SK-N-SH (cell line): ENCODE data around the gene MORN5. TPM values are rescaled to one million over a fixed set of nuclear protein-coding genes. Genes with fewer than 3 reads are reported as not detected.

ENCODE experiments used
- CTCF ChIA-PET: fragments of 300-600, 350-600 bp; formaldehyde crosslinking; extraction: SDS; loops from one replicate; lab custom pipeline; 2021; lab: Yijun Ruan, JAX
- POLR2A ChIA-PET: fragments of 350-600 bp; sonication (Branson Sonifier 250); formaldehyde crosslinking; extraction: SDS; loops from one replicate; lab custom pipeline; 2020; ENCODE audit warnings: antibody characterized with exemption, inconsistent platforms; lab: Yijun Ruan, JAX
- DNase-seq: peaks from one replicate; pipeline ENCODE4 v3.0.0; 2012
- H2AFZ ChIP-seq: fragments of 200-600 bp; sonication (generic); 2 replicates; pipeline ENCODE4 v1.8.1; 2016; ENCODE audit warnings: antibody characterized with exemption, mild to moderate bottlenecking, low read depth
- H3F3A ChIP-seq: fragments of 200-600 bp; sonication (generic); replicated peaks from 2 replicates; pipeline ENCODE3; 2016; ENCODE audit warnings: antibody characterized with exemption, mild to moderate bottlenecking; ENCODE audit not compliant: insufficient read depth
- H3K27ac ChIP-seq, 2 experiments: fragments of 200-500 bp in 1 of 2; fragments of 200-600 bp in 1 of 2; sonication (Bioruptor generic) in 1 of 2; sonication (generic), shearing (Covaris generic) in 1 of 2; 2 replicates each; pipeline versions ENCODE4 v1.5.1 to v1.6.1; 2014 to 2016; ENCODE audit warnings: low read depth in 2 of 2, inconsistent platforms in 1 of 2, low read length in 1 of 2, mild to moderate bottlenecking in 1 of 2, mixed read lengths in 1 of 2
- H3K27me3 ChIP-seq: fragments of 200-600 bp; sonication (generic), shearing (Covaris generic); 2 replicates; pipeline ENCODE4 v1.6.1; 2016; ENCODE audit warnings: mixed run types; ENCODE audit not compliant: insufficient read depth
- H3K36me3 ChIP-seq, 2 experiments: fragments of 200-500 bp in 1 of 2; fragments of 200-600 bp in 1 of 2; sonication (Bioruptor generic) in 1 of 2; sonication (generic) in 1 of 2; replicated peaks in 1 of 2; 2 replicates each; pipeline versions ENCODE3 to v1.5.1; 2014 to 2016; ENCODE audit warnings: low read length in 1 of 2, mild to moderate bottlenecking in 1 of 2; ENCODE audit not compliant: insufficient read depth in 2 of 2, control insufficient read depth in 1 of 2
- H3K4me1 ChIP-seq, 2 experiments: fragments of 200-500 bp in 1 of 2; fragments of 200-600 bp in 1 of 2; sonication (Bioruptor generic) in 1 of 2; sonication (generic), shearing (Covaris generic) in 1 of 2; 2 replicates each; pipeline versions ENCODE4 v1.5.1 to v1.6.1; 2014 to 2016; ENCODE audit warnings: low read depth in 1 of 2, low read length in 1 of 2, mixed run types in 1 of 2; ENCODE audit not compliant: insufficient read depth in 2 of 2, control insufficient read depth in 1 of 2
- H3K4me2 ChIP-seq: fragments of 200-600 bp; sonication (generic), shearing (Covaris generic); 2 replicates; pipeline ENCODE4 v1.6.1; 2017; ENCODE audit warnings: mixed run types
- H3K4me3 ChIP-seq, 2 experiments: fragments of 200-500 bp in 1 of 2; fragments of 200-600 bp in 1 of 2; sonication (Bioruptor generic) in 1 of 2; sonication (generic), shearing (Covaris generic) in 1 of 2; 2 replicates each; pipeline versions ENCODE4 v1.5.1 to v1.8.1; 2014 to 2016; ENCODE audit warnings: low read depth in 2 of 2, inconsistent platforms in 1 of 2, low read length in 1 of 2, mild to moderate bottlenecking in 1 of 2, mixed read lengths in 1 of 2, moderate library complexity in 1 of 2
- H3K79me2 ChIP-seq: fragments of 200-600 bp; sonication (generic); 2 replicates; pipeline ENCODE4 v1.8.1; 2017; ENCODE audit warnings: mild to moderate bottlenecking; ENCODE audit not compliant: insufficient read depth
- H3K9ac ChIP-seq: fragments of 200-600 bp; sonication (generic); 2 replicates; pipeline ENCODE4 v1.6.1; 2017; ENCODE audit warnings: mixed run types
- H3K9me2 ChIP-seq: fragments of 200-600 bp; sonication (generic); 2 replicates; pipeline ENCODE4 v1.6.1; 2017; ENCODE audit warnings: mixed run types
- H3K9me3 ChIP-seq: fragments of 200-600 bp; sonication (generic); 2 replicates; pipeline ENCODE4 v1.6.1; 2017; ENCODE audit warnings: mixed run types, mild to moderate bottlenecking, moderate library complexity
- H4K20me1 ChIP-seq: fragments of 200-600 bp; sonication (generic); 2 replicates; pipeline ENCODE4 v1.6.1; 2017; ENCODE audit warnings: mild to moderate bottlenecking, mixed run types; ENCODE audit not compliant: insufficient read depth
- CHD2 ChIP-seq: fragments of 150-350 bp; IDR thresholded peaks from 2 replicates; pipeline ENCODE4 v1.6.1; 2018; ENCODE audit warnings: low read length; ENCODE audit not compliant: partially characterized antibody
- ELF1 ChIP-seq: IDR thresholded peaks from 2 replicates; pipeline ENCODE4 v1.4.0; 2012
- EP300 ChIP-seq, 2 experiments: IDR thresholded peaks; 2 replicates each; pipeline versions ENCODE4 v1.4.0 to v1.6.1; 2012; ENCODE audit warnings: borderline replicate concordance in 1 of 2, low read depth in 1 of 2, low read length in 1 of 2
- EZH2phosphoT487 ChIP-seq: fragments of 200-600 bp; sonication (generic); IDR thresholded peaks from 2 replicates; pipeline ENCODE4 v1.6.1; 2017; ENCODE audit warnings: low read depth, mixed run types, mild to moderate bottlenecking, antibody characterized with exemption, moderate library complexity, borderline replicate concordance
- FOSL2 ChIP-seq: IDR thresholded peaks from 2 replicates; pipeline ENCODE4 v1.4.0; 2012; ENCODE audit warnings: low read depth, mild to moderate bottlenecking, moderate library complexity, borderline replicate concordance
- FOXM1 ChIP-seq: IDR thresholded peaks from 2 replicates; pipeline ENCODE4 v1.4.0; 2012; ENCODE audit warnings: low read depth, mild to moderate bottlenecking
- GABPA ChIP-seq: IDR thresholded peaks from 2 replicates; pipeline ENCODE4 v1.4.0; 2012; ENCODE audit warnings: low read depth, mild to moderate bottlenecking
- GATA2 ChIP-seq: sonication (generic); formaldehyde crosslinking; IDR thresholded peaks from 2 replicates; pipeline ENCODE4 v1.5.0; 2020; ENCODE audit warnings: mild to moderate bottlenecking, missing genetic modification reagents
- IRF3 ChIP-seq: fragments of 150-350 bp; IDR thresholded peaks from 2 replicates; pipeline ENCODE4 v1.6.1; 2016; ENCODE audit warnings: mild to moderate bottlenecking, low read depth, low read length
- NFIC ChIP-seq: IDR thresholded peaks from 2 replicates; pipeline ENCODE4 v1.4.0; 2012; ENCODE audit warnings: borderline replicate concordance
- POLR2AphosphoS5 ChIP-seq: IDR thresholded peaks from 2 replicates; pipeline ENCODE4 v1.6.1; 2012; ENCODE audit warnings: low read depth, low read length
- RCOR1 ChIP-seq: fragments of 150-350 bp; IDR thresholded peaks from 2 replicates; pipeline ENCODE4 v1.6.1; 2017; ENCODE audit warnings: antibody characterized with exemption, low read length
- RXRA ChIP-seq: IDR thresholded peaks from 2 replicates; pipeline ENCODE4 v1.4.0; 2012; ENCODE audit warnings: low read depth, mild to moderate bottlenecking, borderline replicate concordance
- SMC3 ChIP-seq: IDR thresholded peaks from 2 replicates; pipeline ENCODE4 v1.6.1; 2012; ENCODE audit warnings: low read depth, low read length, improper control_type of control experiment
- TAF1 ChIP-seq: IDR thresholded peaks from 2 replicates; pipeline ENCODE4 v1.6.1; 2012; ENCODE audit warnings: low read depth, mild to moderate bottlenecking, low read length, moderate library complexity, borderline replicate concordance
- TEAD4 ChIP-seq: IDR thresholded peaks from 2 replicates; pipeline ENCODE4 v1.4.0; 2012; ENCODE audit warnings: mild to moderate bottlenecking, borderline replicate concordance; ENCODE audit not compliant: insufficient read depth
- USF2 ChIP-seq: fragments of 150-350 bp; IDR thresholded peaks from 2 replicates; pipeline ENCODE4 v1.6.1; 2017; ENCODE audit warnings: antibody characterized with exemption, low read length, low read depth, borderline replicate concordance
- WGBS: methylation state at CpG from one replicate; pipeline ENCODE4 v1.1.6; 2017; ENCODE audit warnings: low lambda C conversion rate; 5-methylcytosine and 5-hydroxymethylcytosine counted together
- polyA plus RNA-seq, 3 experiments: library from polyadenylated mRNA; depleted of rRNA; stranded (reverse); fragments of >200 nt; gene quantifications; 2 replicates each; pipeline ENCODE4 v1.2.3, GENCODE V29; 2012
- TF ChIP-seq, protein P1 (sequence below): IDR thresholded peaks from 2 replicates; pipeline ENCODE4 v1.4.0; 2012; ENCODE audit warnings: low read depth, borderline replicate concordance
- TF ChIP-seq, protein P2 (sequence below): fragments of 200-600 bp; sonication (generic); IDR thresholded peaks from 2 replicates; pipeline ENCODE4 v1.6.1; 2017; ENCODE audit warnings: antibody characterized with exemption, mild to moderate bottlenecking, moderate library complexity

Gene MORN5
- polyA plus RNA-seq, 1 of the 3 experiments (the other 2 are of a cell fraction): not detected

- no peaks in the 10 kb centered on the region for H3K79me2 ChIP-seq
- TF ChIP-seq NFIC (no peak), FOXM1 (no peak), SMC3 (no peak), RCOR1 (no peak), USF2 (no peak), GATA2 (CRISPR knock-in tag) (no peak), TAF1 (no peak), IRF3 (no peak), EZH2phosphoT487 (no peak), EP300 (IDR thresholded peaks at IDR 0.05; ENCODE audit: borderline replicate concordance in 1 of 2, low read depth in 1 of 2, low read length in 1 of 2) (no peak), FOSL2 (no peak), POLR2AphosphoS5 (no peak), RXRA (no peak), ELF1 (no peak), TEAD4 (no peak), CHD2 (no peak), GABPA (no peak)
- TF ChIP-seq, protein P1, sequence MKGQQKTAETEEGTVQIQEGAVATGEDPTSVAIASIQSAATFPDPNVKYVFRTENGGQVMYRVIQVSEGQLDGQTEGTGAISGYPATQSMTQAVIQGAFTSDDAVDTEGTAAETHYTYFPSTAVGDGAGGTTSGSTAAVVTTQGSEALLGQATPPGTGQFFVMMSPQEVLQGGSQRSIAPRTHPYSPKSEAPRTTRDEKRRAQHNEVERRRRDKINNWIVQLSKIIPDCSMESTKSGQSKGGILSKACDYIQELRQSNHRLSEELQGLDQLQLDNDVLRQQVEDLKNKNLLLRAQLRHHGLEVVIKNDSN: no peak
- TF ChIP-seq, protein P2, sequence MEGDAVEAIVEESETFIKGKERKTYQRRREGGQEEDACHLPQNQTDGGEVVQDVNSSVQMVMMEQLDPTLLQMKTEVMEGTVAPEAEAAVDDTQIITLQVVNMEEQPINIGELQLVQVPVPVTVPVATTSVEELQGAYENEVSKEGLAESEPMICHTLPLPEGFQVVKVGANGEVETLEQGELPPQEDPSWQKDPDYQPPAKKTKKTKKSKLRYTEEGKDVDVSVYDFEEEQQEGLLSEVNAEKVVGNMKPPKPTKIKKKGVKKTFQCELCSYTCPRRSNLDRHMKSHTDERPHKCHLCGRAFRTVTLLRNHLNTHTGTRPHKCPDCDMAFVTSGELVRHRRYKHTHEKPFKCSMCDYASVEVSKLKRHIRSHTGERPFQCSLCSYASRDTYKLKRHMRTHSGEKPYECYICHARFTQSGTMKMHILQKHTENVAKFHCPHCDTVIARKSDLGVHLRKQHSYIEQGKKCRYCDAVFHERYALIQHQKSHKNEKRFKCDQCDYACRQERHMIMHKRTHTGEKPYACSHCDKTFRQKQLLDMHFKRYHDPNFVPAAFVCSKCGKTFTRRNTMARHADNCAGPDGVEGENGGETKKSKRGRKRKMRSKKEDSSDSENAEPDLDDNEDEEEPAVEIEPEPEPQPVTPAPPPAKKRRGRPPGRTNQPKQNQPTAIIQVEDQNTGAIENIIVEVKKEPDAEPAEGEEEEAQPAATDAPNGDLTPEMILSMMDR: no peak
- CTCF ChIA-PET: interaction anchor here (0.7 to 15.3 kb wide), 25 partner anchors 9 to 682 kb away, joined by 3 to 528 read pairs (median 6); partner anchors contain the start of genes MORN5, NDUFA8 and TTLL11
- H3K9me2 ChIP-seq: no peaks in the 10 kb centered on the region
- H3K36me3 ChIP-seq: no peaks in the 10 kb centered on the region
- no peak overlapping the region for H3K9ac ChIP-seq
- no peak overlapping the region for H3K4me2 ChIP-seq
- POLR2A ChIA-PET: no interaction called here
- no peaks in the 10 kb centered on the region for H3K27me3 ChIP-seq
- no peak overlapping the region for H2AFZ ChIP-seq
- peaks cover 6 to 8% of the 10 kb centered on the region in 2 experiments; a peak in 2 of 4 replicates for H3K4me1 ChIP-seq
- H3F3A ChIP-seq: no peaks in the 10 kb centered on the region
- no peak overlapping the region for H3K27ac ChIP-seq
- no peak for DNase-seq
- no peaks in the 10 kb centered on the region for H3K9me3 ChIP-seq
- H4K20me1 ChIP-seq: no peaks in the 10 kb centered on the region
- no peak overlapping the region for H3K4me3 ChIP-seq
- WGBS: 56% methylated on average over 5 of the region's 6 CpGs
These were observed 37.2 kb upstream of the MORN5 start for GRCh38 chr9:122122468-122122867.
